CD1c-positive myeloid dendritic cell (primary cell): ENCODE measurements around the gene CNTNAP2.
"Not testable (repeated sequence)": the region's sequence is repeated elsewhere in the genome, so short reads cannot be mapped to it uniquely, and the experiment has no call there.

Experiments
- DNase-seq: peaks from one replicate; pipeline ENCODE4 v3.0.0-alpha.2; 2016; ENCODE audit errors: extremely low spot score

Gene CNTNAP2

DNA sequence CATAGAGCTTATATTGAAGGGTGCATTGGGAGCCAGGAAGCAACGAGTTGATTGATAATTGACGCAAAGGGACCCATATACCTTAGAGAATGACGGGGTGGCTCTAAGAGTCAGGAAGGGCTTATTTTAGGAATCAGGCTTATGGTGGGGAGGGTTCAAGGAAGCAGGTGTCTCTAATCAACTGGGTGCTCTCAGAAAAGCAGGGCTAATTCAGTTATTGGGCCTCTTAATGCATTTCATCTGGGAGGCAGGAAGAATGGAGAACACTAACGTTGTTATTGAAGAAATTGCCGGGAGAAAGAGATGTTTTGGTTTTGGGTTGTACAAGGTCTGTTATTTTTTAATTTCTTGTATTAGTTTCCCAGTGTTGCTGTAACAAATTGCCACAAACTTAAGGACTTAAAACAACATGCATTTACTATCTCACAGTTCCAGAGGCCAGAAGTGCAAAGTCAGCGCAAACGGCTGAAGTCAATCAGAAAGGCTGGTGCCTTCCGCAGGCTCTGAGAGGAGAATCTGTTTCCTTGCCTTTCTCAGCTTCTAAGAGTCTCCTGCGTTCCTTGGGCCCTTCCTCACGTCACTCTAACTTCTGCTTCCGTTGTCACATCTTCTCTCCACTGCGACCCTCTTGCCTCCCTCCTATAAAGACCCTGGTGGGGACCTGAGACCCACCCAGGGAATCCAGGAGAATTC is 2145.5 kb downstream of the CNTNAP2 start:
- DNase-seq = no peak

GRCh38 chr7:148262721-148263229 is 2146.2 kb downstream of the CNTNAP2 start:
- DNase-seq = peak; percentile 50

DNA sequence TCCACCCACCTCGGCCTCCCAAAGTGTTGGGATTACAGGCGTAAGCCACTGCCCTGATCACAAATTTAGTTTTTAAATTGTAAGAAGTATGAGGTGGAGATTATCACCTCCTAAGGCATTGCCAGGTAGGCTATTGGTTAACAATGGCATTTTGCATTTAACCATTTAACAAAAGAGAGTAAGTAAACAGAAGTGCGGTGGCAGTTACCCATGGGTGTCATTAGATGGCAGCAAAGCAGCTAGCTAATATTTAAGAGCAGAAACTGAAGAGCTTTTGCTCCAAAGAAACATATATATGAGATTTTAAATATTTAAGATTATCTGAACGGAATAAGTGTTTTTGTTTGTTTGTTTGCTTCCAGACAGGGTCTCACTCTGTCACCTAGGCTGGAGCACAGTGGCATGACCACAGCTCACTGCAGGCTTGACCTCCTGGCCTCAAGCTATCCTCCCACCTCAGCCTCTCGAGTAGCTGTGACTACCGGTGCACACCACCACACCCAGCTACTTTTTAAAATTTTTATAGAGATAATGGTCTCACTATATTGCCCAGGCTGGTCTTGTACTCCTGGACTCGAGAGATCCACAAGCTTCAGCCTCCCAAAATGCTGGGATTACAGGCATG is 2148.4 kb downstream of the CNTNAP2 start:
- DNase-seq = peak; percentile 5

- DNase-seq = no peak
Observed at GRCh38 chr7:148265896-148266295, 2149.3 kb downstream of the CNTNAP2 start.

DNA sequence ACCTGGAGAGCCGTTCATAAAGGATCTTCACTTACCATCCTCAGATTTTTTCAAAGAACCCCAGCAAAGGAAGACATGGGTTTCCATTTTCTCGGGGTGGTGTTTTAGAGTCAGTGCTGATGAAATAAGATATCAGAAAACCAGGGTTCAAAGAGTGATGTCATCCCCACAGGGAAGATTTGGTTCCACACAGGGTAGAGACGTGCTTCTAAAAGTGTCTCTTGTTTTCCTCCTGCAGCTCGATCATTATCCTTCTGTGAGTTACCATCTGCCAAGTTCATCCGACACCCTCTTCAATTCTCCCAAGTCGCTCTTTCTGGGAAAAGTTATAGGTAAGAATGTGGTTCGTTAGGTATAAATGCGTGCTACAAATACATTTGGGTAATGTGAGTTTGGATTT is 2150.2 kb downstream of the CNTNAP2 start:
- DNase-seq = no peak

- no peak for DNase-seq
Observed at GRCh38 chr7:148270576-148270975, 2154.0 kb downstream of the CNTNAP2 start.

DNA sequence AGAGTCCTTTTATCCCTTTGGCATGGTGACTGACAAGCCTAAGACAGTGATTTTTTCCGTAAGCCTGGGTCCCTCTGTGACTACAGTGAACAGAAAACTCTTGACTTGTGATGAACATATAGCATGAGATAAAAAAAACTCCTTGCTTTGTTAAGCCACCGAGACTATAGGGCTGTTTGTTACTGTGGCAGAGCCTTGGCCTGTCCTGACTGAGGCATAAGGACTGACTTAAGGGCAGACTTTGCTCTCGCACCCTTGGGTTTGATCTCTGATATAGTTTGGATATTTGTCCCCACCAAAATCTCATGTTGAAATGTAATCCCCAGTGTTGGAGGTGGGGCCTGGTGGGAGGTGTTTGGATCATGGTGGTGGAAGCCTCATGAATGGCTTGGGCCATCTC is 2157.5 kb downstream of the CNTNAP2 start:
- DNase-seq = no peak

DNA sequence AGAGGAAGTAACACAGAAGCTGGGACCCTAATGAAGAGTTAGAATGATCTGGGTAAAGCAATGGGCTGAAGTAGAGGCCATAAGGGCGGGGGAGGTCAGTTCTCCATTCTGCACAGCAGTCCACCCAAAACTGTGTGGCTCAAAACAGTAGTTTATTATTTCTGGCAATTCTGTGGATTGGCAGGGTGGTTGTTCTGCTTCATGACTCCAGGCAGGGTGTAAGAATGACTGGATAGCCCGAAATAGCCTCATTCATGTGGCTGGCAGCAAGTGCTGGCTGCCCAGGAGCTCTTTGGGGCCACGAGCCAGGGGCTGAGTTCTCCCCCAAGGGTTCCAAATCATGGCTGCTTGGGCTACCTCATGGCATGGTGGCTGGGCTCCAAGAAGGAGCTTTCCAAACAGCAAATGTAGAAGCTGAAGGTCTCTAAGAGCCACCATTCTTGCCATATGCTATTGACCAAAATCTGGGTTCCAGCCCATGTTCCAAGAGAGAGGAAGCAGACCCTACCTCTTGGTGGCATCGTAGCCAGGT is 2158.8 kb downstream of the CNTNAP2 start:
- no peak for DNase-seq

DNA sequence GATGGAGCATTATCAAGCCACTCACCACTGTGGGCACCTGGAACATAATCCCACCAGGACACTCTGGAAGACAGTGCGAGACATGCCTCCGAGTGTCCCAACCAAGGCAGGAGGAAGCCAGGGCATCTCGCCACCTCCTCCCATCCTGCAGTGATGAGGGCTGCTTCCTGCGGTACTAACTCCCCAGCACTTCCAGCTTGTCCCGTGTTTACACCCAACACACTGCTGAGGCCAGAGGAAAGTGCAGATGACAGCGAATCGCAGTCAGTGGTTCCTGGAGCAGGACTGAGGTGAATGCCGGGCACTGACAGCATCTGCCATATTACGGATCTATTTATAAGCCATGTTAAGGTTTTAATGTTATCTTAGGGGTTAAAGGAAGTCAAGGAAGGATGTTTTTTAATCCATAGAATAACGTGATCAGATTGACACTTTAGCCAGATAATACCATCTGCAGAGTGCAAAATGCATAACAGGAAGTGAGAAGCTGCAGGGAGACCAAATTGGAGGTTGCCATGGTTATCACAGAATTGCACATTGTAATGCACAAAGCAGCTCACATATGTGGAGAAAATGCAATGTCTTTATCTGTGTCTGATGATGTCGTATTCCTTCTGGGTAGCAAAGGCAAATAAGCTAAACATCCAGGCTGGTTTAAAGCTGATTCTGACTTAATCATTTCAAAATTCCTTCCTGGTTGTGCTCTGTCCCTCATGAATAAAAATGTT is 2159.9 kb downstream of the CNTNAP2 start:
- DNase-seq = no peak

- no peak for DNase-seq
Observed at GRCh38 chr7:148277042-148277660, 2160.6 kb downstream of the CNTNAP2 start.

GRCh38 chr7:148286150-148286549 is 2169.5 kb downstream of the CNTNAP2 start:
- DNase-seq = no peak

- DNase-seq = no peak
Observed at GRCh38 chr7:148287538-148287937, 2170.9 kb downstream of the CNTNAP2 start.

- no peak for DNase-seq
Observed at GRCh38 chr7:148288592-148289151, 2172.1 kb downstream of the CNTNAP2 start.

DNA sequence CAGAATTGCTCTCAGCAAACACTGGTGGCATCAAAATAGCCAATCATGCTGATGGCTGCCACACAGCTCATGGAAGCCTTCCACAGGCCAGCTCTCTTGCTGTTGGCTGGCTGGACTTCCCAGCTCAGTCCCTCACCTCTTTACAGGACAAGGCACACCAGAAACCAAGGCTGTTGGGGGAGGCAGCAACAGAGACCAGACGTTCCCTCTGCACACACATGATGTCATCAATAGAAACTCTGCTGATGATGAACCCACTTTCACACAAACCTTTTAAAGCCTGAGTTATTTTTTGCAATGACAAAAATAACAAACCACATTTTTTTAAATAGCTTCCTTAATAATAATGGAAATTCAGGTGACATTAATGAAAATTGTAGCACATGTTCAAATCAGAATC is 2173.0 kb downstream of the CNTNAP2 start:
- no peak for DNase-seq

- no peak for DNase-seq
Observed at GRCh38 chr7:148290538-148290937, 2173.9 kb downstream of the CNTNAP2 start.

DNA sequence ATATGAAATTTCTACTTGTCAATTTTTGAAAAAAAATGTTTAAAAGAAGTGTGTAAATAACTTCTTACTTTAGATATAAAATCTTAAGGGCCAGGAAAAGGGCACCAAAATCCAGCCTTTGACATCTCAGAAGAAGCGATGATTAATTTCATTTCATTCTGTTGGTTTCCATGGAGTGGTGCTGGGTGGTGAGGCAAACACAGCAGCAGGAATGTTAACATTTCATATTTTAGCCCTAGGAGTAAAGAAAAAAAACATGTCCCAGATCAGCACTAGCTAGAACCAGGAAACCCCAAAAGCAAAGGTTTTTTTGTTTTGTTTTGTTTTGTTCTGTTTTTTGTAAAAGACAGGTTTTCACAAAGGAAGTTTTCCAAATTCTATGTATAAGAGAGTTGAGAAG is 2175.2 kb downstream of the CNTNAP2 start:
- no peak for DNase-seq

GRCh38 chr7:148296994-148297644 is 2180.5 kb downstream of the CNTNAP2 start:
- no peak for DNase-seq

DNA sequence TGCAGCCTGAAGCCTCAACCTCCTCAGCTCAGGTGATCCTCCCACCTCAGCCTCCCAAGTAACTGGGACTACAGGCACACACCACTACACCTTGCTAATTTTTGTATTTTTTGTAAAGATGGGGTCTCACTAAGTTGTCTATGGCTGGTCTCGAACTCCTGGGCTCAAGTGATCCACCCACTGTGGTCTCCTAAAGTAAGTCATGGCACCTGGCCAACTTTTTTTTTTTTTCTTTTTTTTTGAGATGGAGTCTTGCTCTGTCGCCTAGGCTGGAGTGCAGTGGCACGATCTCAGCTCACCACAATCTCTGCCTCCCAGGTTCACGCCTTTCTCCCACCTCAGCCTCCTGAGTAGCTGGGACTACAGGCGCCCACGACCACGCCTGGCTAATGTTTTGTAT is 2182.2 kb downstream of the CNTNAP2 start:
- not testable (repeated sequence) for DNase-seq

DNA sequence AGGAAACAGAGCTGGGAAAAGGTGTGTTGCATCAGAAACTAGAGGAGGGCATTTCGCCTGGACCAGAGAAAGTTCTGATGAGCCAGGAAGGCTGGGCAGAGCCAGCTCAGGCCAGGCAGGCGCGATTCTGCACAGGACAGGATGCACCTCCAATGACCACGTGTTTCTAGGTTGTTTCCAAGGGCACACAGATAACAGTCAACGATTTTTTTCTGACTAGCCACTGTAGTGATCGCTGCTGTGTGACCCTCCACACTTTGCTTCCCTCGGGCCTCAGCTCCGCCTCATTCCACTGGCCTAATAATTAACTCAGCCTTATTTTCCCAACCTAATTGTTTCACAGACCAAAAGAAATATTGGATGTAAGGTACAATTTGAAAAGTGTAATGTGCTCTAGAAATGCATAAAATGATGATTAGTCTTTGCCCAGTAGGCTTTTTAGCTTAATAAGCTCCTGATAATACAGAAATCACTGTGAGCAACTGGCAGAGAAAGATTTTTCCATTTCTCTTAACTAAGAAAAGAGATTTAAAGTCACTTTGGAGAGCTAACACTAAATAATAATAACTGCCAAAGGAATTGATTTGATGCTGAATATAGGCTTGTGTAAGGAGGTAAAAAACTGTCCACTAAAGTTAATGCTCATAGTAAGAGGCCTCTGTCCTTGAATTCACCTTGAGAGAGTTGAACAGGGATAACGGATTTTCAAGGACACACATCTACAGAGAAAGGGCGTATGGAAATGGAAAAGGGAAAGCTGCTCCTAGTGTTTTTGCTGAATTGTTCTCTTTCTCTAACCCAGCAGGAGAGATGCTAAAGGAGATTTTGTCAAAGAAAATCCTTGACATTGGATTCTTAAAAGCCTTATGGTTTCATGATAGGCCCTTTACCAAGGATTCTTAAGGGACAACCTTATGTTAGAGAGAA is 2183.0 kb downstream of the CNTNAP2 start:
- DNase-seq = no peak

DNA sequence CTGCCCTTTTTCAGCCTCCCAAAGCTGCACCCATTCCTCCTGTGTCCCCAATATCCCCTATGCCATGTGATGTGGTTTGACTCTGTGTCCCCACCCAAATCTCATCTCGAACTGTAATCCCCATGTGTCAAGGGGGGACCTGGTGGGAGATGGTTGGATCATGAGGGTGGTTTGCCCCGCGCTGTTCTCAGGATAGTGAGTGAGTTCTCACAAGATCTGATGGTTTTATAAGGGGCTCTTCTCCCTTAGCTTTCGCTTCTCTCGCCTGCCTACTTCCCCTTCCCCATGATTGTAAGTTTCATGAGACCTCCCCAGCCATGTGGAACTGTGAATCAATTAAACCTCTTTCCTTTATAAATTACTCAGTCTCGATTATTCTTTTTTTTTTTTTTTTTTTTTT is 2185.8 kb downstream of the CNTNAP2 start:
- DNase-seq = not testable (repeated sequence)
